GM19043 (cell line): ENCODE measurements around the gene CPLANE2.
"Not testable (repeated sequence)": the region's sequence is repeated elsewhere in the genome, so short reads cannot be mapped to it uniquely, and the experiment has no call there.

Source experiments
- ATAC-seq: cut with Tn5 transposase; IDR thresholded peaks from one replicate; pipeline ENCODE4 v1.9.1; 2021; ENCODE audit warnings: low read depth; ENCODE audit not compliant: unreplicated experiment

CPLANE2 gene

GRCh38 chr1:16249596-16250241, 12.7 kb upstream of the CPLANE2 start:
- ATAC-seq = no peak

GRCh38 chr1:16248603-16249516, 11.9 kb upstream of the CPLANE2 start:
- ATAC-seq = no peak

- no peak for ATAC-seq
Measured at GRCh38 chr1:16248007-16248436, 11.0 kb upstream of the CPLANE2 start.

DNA sequence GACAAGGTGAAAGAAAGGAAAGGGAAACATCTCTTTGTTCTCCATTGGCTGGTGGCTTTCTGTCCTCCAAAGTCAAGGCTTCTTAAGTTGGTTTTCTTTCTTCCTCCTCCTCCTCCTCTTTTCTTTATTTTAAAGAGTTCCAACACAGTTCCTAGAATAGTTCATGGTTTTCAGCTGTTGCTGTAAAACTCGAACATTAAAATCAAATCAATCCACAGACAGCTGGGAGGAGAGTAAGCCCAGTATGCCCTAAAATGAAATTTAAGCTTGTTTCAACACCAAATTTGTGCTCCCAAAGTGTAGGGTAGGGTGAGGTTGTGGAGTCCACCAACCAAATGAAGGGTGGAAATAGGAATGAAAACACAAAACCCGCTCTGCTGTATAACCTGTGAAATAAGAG, 10.5 kb upstream of the CPLANE2 start:
- no peak for ATAC-seq

GRCh38 chr1:16246961-16247360, 10.0 kb upstream of the CPLANE2 start:
- ATAC-seq = no peak

- not testable (repeated sequence) for ATAC-seq
Measured at GRCh38 chr1:16246239-16246638, 9.3 kb upstream of the CPLANE2 start.

DNA sequence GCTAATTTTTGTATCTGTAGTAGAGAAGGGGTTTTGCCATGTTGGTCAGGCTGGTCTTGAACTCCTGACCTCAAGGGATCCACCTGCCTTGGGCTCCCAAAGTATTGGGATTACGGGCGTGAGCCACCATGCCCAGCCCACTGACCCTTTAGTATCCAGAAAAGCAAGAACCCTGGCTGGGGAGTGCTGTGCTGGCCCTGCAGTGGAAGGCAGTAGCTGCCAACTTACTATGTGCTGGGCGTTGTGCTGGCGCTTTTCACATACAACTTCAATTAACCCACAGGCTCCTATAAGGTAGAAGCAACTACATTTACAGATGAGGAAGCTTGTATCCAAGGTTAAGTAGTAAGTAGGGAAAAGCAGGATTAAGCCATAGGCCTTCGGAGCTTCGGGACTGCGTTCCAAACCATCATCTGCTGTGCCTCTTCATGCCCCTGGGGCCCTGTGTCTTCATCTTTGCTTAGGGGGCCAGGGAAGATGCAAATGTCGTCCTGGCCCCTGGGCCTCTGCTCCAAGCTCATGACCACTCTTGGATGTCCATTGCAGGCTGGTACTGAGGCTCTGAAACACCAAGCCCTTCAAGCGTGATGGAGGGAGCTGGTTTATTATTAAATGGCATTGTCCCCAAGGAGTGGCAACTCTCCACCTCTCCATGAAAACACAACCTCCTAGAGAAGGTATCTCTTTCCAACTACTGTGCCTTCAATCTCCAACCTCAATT, 8.7 kb upstream of the CPLANE2 start:
- no peak for ATAC-seq

DNA sequence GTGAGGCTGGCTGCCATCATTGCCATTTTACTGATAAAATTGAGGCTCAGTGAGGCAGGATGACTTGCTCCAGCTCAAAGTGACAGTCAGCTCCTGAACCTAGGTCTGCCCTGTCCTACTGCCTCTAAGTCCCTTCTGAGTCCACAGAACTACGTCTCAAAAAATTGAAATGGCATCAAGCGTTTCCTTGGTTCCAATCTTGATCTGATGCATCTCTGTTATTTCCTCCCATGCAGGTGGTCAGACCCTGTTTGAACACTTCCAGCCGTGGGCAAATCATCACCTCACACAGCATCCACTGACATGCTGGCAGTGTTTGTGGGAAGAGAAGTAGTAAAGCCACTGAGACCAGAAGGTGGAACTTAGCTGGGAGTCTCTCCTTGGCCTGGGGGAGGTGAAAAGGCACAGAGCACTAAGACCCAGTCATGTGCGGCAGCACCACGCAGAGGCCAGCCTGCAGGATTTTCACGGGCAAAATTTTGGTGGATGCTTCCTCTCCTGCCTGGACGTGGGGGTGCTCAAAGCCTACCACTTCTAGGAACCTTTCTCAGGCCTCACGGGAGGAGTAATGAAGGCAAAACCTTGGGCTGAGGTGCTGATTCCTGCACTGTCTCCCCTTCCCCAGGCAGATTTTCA, 7.8 kb upstream of the CPLANE2 start:
- no peak for ATAC-seq

DNA sequence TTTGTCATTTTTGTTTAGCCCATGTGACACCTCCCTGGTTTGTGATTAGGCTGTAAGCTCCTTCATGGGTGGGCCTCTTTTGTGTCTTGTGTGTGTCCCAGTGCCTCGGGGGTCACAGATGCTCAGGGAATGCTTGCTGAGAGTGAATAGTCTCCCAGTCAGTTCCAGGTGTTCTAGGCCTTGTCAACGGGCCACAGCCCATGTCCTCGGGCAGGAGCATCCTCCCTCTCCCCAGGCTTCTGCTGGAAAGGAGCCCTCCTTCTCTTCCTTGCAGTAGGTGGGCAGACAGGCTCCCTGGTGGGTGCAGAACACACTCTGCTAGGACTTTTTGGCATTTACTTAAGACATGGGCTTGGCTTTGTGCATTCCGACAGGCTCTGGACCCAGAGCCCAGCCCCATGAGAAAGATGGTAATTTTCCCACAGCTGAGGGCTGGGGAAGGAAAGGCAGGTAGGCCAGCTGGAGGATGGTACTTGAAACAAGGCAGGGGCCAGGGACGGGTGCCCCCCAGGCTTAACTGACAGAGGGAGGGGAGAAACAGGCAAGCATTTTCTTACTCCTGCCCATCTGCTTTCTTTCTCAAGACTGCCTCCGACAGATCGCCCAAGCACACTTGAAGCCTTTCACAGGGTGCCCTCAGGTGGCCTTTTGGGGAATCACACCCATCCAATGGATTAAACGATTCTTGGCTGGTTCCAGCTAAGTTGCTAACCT, 7.1 kb upstream of the CPLANE2 start:
- ATAC-seq = no peak

- no peak for ATAC-seq
Measured at GRCh38 chr1:16243215-16243610, 6.2 kb upstream of the CPLANE2 start.

DNA sequence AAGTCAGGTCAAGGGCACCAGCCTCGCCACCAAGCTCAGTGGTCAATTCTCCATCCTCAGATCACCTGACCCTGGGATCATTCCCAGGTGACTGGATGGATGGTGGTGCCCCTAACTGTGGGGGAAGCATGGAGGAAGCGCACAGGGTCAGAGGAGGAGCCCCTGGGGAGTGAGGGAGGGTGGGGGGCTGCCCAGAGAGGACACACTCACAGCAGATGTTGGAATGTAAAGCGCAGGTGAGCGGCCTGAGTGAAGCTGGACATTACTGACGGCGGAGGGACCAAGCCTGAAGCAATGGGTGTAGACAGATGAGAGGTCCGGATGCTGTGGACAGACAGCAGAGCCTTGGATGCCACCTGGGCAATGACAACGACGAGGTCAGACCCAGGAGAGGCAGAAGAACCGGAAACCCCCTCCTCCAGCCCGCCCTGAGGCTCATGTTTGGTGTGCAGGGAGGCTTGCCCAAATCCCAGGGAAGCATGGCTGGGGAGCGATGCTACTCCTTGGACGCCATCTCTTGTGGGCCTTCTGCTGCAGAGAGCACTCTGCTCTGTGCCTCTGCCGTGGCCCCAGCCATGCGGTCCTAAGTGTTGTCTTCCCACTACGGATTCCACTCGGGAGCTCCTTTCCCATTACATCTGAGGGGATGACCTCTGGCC, 5.7 kb upstream of the CPLANE2 start:
- ATAC-seq = no peak

DNA sequence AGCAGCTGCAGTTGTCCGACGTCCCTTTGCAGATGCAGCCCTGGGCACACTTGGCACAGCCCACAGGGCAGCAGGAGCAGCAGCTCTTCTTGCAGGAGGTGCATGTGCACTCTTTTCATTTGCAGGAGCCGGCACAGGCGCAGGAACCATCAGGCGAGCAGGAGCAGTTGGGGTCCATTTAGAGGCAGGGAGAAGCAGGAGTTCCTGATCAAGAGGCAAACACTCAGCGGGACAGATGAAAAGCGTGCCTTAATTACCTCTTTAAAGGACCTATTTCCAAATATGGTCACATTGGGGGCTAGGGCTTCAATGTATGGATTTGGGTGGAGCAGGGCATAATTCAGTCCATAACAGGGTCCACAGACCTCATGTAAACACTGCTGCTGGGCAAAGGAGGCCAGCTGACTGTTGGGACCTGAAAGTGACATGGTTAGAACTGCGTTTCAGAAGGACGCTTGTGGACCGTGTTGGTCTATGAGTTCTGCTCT, 4.3 kb upstream of the CPLANE2 start:
- ATAC-seq = no peak

GRCh38 chr1:16239972-16240491, 3.0 kb upstream of the CPLANE2 start:
- ATAC-seq = no peak

GRCh38 chr1:16237343-16237830, 404 bp upstream of the CPLANE2 start:
- ATAC-seq = no peak

DNA sequence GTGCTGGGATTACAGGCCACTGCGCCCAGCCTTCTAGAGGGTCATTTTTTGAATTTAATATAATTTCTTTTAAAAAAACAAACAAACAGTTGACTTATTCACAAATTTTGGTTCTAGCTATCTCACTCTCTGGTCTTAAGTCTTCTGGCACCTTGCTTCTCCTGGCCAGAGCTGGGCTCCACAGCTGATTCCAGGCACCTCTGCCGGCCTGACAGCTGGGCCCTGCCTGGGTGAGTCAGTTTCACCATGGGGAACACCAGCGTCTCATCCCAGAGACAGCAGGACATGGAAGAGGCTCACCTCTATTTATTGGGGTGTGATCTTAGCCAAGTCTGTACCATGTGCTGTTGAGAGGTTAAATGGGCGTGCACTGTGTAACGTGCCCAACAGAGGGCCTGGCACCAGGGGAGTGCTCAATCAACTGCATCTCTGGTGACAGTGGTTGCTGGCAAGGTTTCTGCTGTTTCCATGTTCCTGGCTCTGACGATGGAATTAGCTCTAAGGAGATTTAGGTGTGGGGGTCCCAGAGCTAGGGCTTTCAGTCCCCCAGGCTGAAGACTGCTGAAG, 956 bp downstream of the CPLANE2 start:
- peak; percentile 31 for ATAC-seq

- no peak for ATAC-seq
Measured at GRCh38 chr1:16235347-16235746, 1.6 kb downstream of the CPLANE2 start.

DNA sequence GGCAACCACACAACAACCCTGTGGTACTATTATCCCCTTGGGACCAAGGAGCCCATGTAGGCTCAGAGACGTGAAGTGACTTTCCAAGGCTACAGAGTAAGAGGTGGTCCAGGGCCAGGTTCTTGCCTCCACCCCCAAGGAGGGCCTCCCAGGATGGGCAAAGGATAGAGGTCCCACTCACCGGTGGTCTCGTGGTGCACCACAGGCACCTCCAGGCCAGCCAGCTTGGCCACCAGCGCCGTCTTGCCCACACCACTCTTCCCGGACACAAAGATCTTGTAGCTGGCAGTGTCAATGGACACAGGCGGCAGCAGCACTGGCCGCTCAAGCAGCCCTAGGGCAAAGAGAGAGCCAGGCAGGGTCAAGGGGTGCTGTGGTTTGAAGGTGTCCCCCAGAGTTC, 3.6 kb downstream of the CPLANE2 start:
- no peak for ATAC-seq

- no peak for ATAC-seq
Measured at GRCh38 chr1:16232316-16232710, 4.7 kb downstream of the CPLANE2 start.
